Spinal cord (tissue), 10 donors: Measurements from ENCODE around the gene ZNF516. TPM values are rescaled to one million over a fixed set of nuclear protein-coding genes. Genes with fewer than 3 reads are reported as not detected.
A peak's percentile ranks its signal among the peaks of the same experiment; 100 is the strongest.

Experiments
- DNase-seq, 6 donors: peaks; one replicate each; pipeline versions ENCODE4 v3.0.0 to v3.0.0-alpha.2; 2013 to 2015; ENCODE audit warnings: low spot score in 6 of 6, low read depth in 4 of 6
- H3K27ac ChIP-seq: one replicate; pipeline ENCODE4 v1.5.1; 2013; ENCODE audit warnings: low read depth, low read length, control low read depth
- H3K27me3 ChIP-seq: one replicate; pipeline ENCODE4 v1.6.1; 2013; ENCODE audit warnings: low read length; ENCODE audit not compliant: control insufficient read depth, insufficient read depth
- H3K36me3 ChIP-seq: one replicate; pipeline ENCODE4 v1.6.1; 2013; ENCODE audit warnings: low read length; ENCODE audit not compliant: control insufficient read depth, insufficient read depth
- H3K4me1 ChIP-seq: one replicate; pipeline ENCODE4 v1.6.1; 2013; ENCODE audit warnings: low read length; ENCODE audit not compliant: control insufficient read depth, insufficient read depth
- H3K4me3 ChIP-seq: one replicate; pipeline ENCODE4 v1.5.1; 2013; ENCODE audit warnings: low read depth, low read length, control low read depth
- H3K9me3 ChIP-seq: one replicate; pipeline ENCODE4 v1.6.1; 2013; ENCODE audit warnings: low read length; ENCODE audit not compliant: control insufficient read depth, insufficient read depth
- WGBS: methylation state at CpG from one replicate; pipeline ENCODE4 v1.1.5; 2013; ENCODE audit warnings: missing lambda C conversion rate; ENCODE audit not compliant: insufficient coverage; 5-methylcytosine and 5-hydroxymethylcytosine counted together
- polyA plus RNA-seq, 2 donors: library from polyadenylated mRNA; unstranded; fragments of 120-200 nt; gene quantifications; one replicate each; pipeline ENCODE4 v1.2.1, GENCODE V29; 2013; ENCODE audit not compliant: insufficient read length in 2 of 2
- total RNA-seq, 2 donors: library from RNA; depleted of rRNA in 1 of 2; stranded (reverse); fragments of 120-200 nt in 1 of 2; fragments of >200 nt in 1 of 2; gene quantifications; one replicate each; pipeline versions ENCODE4 v1.2.3 to v1.2.4, GENCODE V29; 2013 to 2014
- donor health status: healthy.

ZNF516 gene
- total and polyA plus RNA-seq, 4 donors = 25.1 to 33.8 (median 28.0) TPM

- peak overlapping the region; percentile 49 for H3K4me3 ChIP-seq
- H3K36me3 ChIP-seq = no peaks in the 10 kb centered on the region
- DNase-seq = peak in 2 of 6 donors; percentile 28 to 52
- no peaks in the 10 kb centered on the region for H3K27me3 ChIP-seq
- H3K4me1 ChIP-seq = peaks cover 8% of the 10 kb centered on the region
- 36% methylated on average over 24 of the region's 28 CpGs for WGBS
- no peaks in the 10 kb centered on the region for H3K9me3 ChIP-seq
- peak overlapping the region; percentile 87 for H3K27ac ChIP-seq
Observed at GRCh38 chr18:76528477-76529432, 33.7 kb upstream of the ZNF516 start.

GRCh38 chr18:76525911-76526310, 30.9 kb upstream of the ZNF516 start:
- no peak for DNase-seq
- Histone ChIP-seq H3K36me3 (no peaks in the 10 kb centered on the region), H3K27me3 (no peaks in the 10 kb centered on the region), H3K4me3 (no peak overlapping the region), H3K9me3 (no peaks in the 10 kb centered on the region), H3K4me1 (peaks cover 16% of the 10 kb centered on the region), H3K27ac (no peak overlapping the region)
- WGBS = no CpG with 5 or more reads among the region's 3 CpGs

- H3K36me3 ChIP-seq = no peaks in the 10 kb centered on the region
- peak in 4 of 6 donors; percentile 62 to 92 (median 82) for DNase-seq
- peaks cover 16% of the 10 kb centered on the region for H3K4me1 ChIP-seq
- 0% methylated on average over 2 of the region's 20 CpGs for WGBS
- H3K9me3 ChIP-seq = no peaks in the 10 kb centered on the region
- peak overlapping the region; percentile 82 for H3K27ac ChIP-seq
- no peaks in the 10 kb centered on the region for H3K27me3 ChIP-seq
- peak overlapping the region; percentile 67 for H3K4me3 ChIP-seq
Observed at GRCh38 chr18:76524900-76525698, 30.1 kb upstream of the ZNF516 start.

- WGBS = no CpG with 5 or more reads among the region's 2 CpGs
- Histone ChIP-seq H3K27ac (no peak overlapping the region), H3K4me1 (peaks cover 16% of the 10 kb centered on the region), H3K9me3 (no peaks in the 10 kb centered on the region), H3K27me3 (no peaks in the 10 kb centered on the region), H3K36me3 (no peaks in the 10 kb centered on the region), H3K4me3 (no peak overlapping the region)
- no peak for DNase-seq
Observed at GRCh38 chr18:76524477-76524876, 29.4 kb upstream of the ZNF516 start.

- H3K4me1 ChIP-seq = peaks cover 16% of the 10 kb centered on the region
- H3K36me3 ChIP-seq = no peaks in the 10 kb centered on the region
- no peaks in the 10 kb centered on the region for H3K9me3 ChIP-seq
- no peak overlapping the region for H3K4me3 ChIP-seq
- DNase-seq = no peak
- no CpG with 5 or more reads among the region's 1 CpG for WGBS
- peak overlapping the region; percentile 75 for H3K27ac ChIP-seq
- peaks cover 7% of the 10 kb centered on the region for H3K27me3 ChIP-seq
Observed at GRCh38 chr18:76522551-76522950, 27.5 kb upstream of the ZNF516 start.

DNA sequence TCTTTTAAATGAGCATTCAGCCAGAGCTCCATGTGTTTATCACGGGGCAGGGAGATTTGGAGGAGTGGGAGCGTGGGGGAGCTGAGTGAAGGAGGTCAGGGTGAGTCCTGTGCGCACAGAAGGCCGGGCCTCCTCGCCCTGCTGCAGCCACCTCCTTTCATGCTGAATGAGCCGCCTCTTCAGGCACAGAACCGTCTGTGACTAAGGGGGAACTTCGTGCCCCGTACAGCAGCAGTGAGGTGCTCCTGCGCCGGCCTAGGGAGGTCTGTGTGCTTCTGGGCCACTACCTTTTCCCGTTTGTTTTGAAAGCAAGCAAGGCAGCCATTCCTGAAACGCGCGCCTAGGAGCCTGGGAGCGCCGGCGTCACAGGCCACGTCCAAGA, 27.1 kb upstream of the ZNF516 start:
- no peak for DNase-seq
- Histone ChIP-seq H3K4me1 (peaks cover 16% of the 10 kb centered on the region), H3K9me3 (no peaks in the 10 kb centered on the region), H3K36me3 (no peaks in the 10 kb centered on the region), H3K27ac (peak overlapping the region; percentile 75), H3K4me3 (no peak overlapping the region), H3K27me3 (peaks cover 7% of the 10 kb centered on the region)
- 45% methylated on average over 15 of the region's 19 CpGs for WGBS

GRCh38 chr18:76521417-76522121, 26.5 kb upstream of the ZNF516 start:
- WGBS = 47% methylated on average over 5 of the region's 11 CpGs

GRCh38 chr18:76518860-76519538, 24.0 kb upstream of the ZNF516 start:
- peak overlapping the region; percentile 86 for H3K27ac ChIP-seq
- H3K4me1 ChIP-seq = peaks cover 16% of the 10 kb centered on the region
- peak in 2 of 6 donors; percentile 66 to 70 for DNase-seq
- peaks cover 7% of the 10 kb centered on the region for H3K27me3 ChIP-seq
- peak overlapping the region; percentile 42 for H3K4me3 ChIP-seq
- H3K36me3 ChIP-seq = no peaks in the 10 kb centered on the region
- whole genome bisulfite sequencing = 0% methylated on average over 1 of the region's 18 CpGs
- no peaks in the 10 kb centered on the region for H3K9me3 ChIP-seq

More at GRCh38 chr18:76521417-76522121, 26.5 kb upstream of the ZNF516 start:
- Histone ChIP-seq H3K27me3 (peaks cover 7% of the 10 kb centered on the region), H3K9me3 (no peaks in the 10 kb centered on the region), H3K27ac (peak overlapping the region; percentile 75), H3K4me1 (peaks cover 16% of the 10 kb centered on the region), H3K36me3 (no peaks in the 10 kb centered on the region), H3K4me3 (no peak overlapping the region)
- no peak for DNase-seq
